HEK293 (cell line): Measurements from ENCODE around the gene ANGPTL2.

Source experiments
- CTCF ChIA-PET: fragments of 350-600 bp; formaldehyde crosslinking; extraction: SDS; loops from one replicate; lab custom pipeline; 2021; ENCODE audit warnings: antibody characterized with exemption; lab: Yijun Ruan, JAX
- POLR2A ChIA-PET: fragments of 300-600 bp; formaldehyde crosslinking; extraction: SDS; loops from one replicate; lab custom pipeline; 2020; ENCODE audit warnings: antibody characterized with exemption, inconsistent platforms; lab: Yijun Ruan, JAX
- H3K27ac ChIP-seq: fragments of 200-500 bp; sonication (Bioruptor generic); 2 replicates; pipeline ENCODE4 v1.5.1; 2014; ENCODE audit warnings: low read depth, low read length, control low read depth, inconsistent platforms; ENCODE audit errors: extremely low read depth
- H3K36me3 ChIP-seq, 2 experiments: fragments of 200-500 bp in 1 of 2; sonication (Bioruptor generic) in 1 of 2; 1 replicate in 1 of 2; 2 replicates in 1 of 2; pipeline ENCODE4 v1.5.1; 2014 to 2017; ENCODE audit warnings: inconsistent platforms in 2 of 2, low read length in 2 of 2; ENCODE audit not compliant: control insufficient read depth in 2 of 2, insufficient read depth in 1 of 2
- H3K4me1 ChIP-seq: fragments of 200-500 bp; sonication (Bioruptor generic); 2 replicates; pipeline ENCODE4 v1.5.1; 2014; ENCODE audit warnings: mild to moderate bottlenecking, low read length, inconsistent platforms; ENCODE audit not compliant: control insufficient read depth, insufficient read depth
- H3K4me3 ChIP-seq: 2 replicates; pipeline ENCODE4 v1.5.1; 2011; ENCODE audit warnings: low read depth, mild to moderate bottlenecking, control low read depth, low read length, moderate library complexity
- H3K9me3 ChIP-seq: fragments of 200-500 bp; sonication (Bioruptor generic); 2 replicates; pipeline ENCODE4 v1.5.1; 2014; ENCODE audit warnings: low read depth, low read length, inconsistent platforms; ENCODE audit not compliant: control insufficient read depth, insufficient read depth
- BCL11A ChIP-seq: fragments of 450-650 bp; formaldehyde crosslinking; IDR thresholded peaks from 2 replicates; pipeline ENCODE4 v1.5.1; 2016; ENCODE audit warnings: low read depth, missing biosample characterization, missing genetic modification characterization
- BCL11B ChIP-seq: fragments of 450-650 bp; formaldehyde crosslinking; IDR thresholded peaks from 2 replicates; pipeline ENCODE4 v1.5.1; 2016; ENCODE audit warnings: low read depth, missing biosample characterization, missing genetic modification characterization
- HOXC10 ChIP-seq: sonication (generic); formaldehyde crosslinking; IDR thresholded peaks from 2 replicates; pipeline ENCODE4 v1.8.1; 2023; ENCODE audit warnings: mild to moderate bottlenecking, missing genetic modification reagents
- KLF10 ChIP-seq: fragments of 450-650 bp; IDR thresholded peaks from 2 replicates; pipeline ENCODE4 v1.5.1; 2018; ENCODE audit warnings: missing biosample characterization, mild to moderate bottlenecking, missing genetic modification characterization
- KLF7 ChIP-seq: fragments of 450-650 bp; formaldehyde crosslinking; IDR thresholded peaks from 2 replicates; pipeline ENCODE4 v1.5.1; 2016; ENCODE audit warnings: missing biosample characterization, missing genetic modification characterization, borderline replicate concordance
- SP3 ChIP-seq: fragments of 450-650 bp; formaldehyde crosslinking; IDR thresholded peaks from 2 replicates; pipeline ENCODE4 v1.5.1; 2016; ENCODE audit warnings: missing biosample characterization, missing genetic modification characterization
- WT1 ChIP-seq: fragments of 450-650 bp; formaldehyde crosslinking; IDR thresholded peaks from 2 replicates; pipeline ENCODE4 v1.5.1; 2016; ENCODE audit warnings: missing biosample characterization, missing genetic modification characterization
- ZFP3 ChIP-seq: fragments of 450-650 bp; formaldehyde crosslinking; IDR thresholded peaks from 2 replicates; pipeline ENCODE4 v1.5.1; 2016; ENCODE audit warnings: low read depth, missing biosample characterization, missing genetic modification characterization
- ZNF202 ChIP-seq: fragments of 450-650 bp; formaldehyde crosslinking; IDR thresholded peaks from 2 replicates; pipeline ENCODE4 v1.5.1; 2016; ENCODE audit warnings: missing biosample characterization, missing genetic modification characterization, borderline replicate concordance
- ZNF292 ChIP-seq: fragments of 450-650 bp; formaldehyde crosslinking; IDR thresholded peaks from 2 replicates; pipeline ENCODE4 v1.5.1; 2016; ENCODE audit warnings: low read depth, missing biosample characterization, missing genetic modification characterization, borderline replicate concordance
- ZNF48 ChIP-seq: fragments of 450-650 bp; formaldehyde crosslinking; IDR thresholded peaks from 2 replicates; pipeline ENCODE4 v1.5.1; 2016; ENCODE audit warnings: missing biosample characterization, missing genetic modification characterization
- ZNF529 ChIP-seq: fragments of 450-650 bp; formaldehyde crosslinking; IDR thresholded peaks from 2 replicates; pipeline ENCODE4 v1.5.1; 2017; ENCODE audit warnings: missing genetic modification characterization, missing biosample characterization; ENCODE audit not compliant: insufficient replicate concordance
- ZNF624 ChIP-seq: fragments of 450-650 bp; formaldehyde crosslinking; IDR thresholded peaks from 2 replicates; pipeline ENCODE4 v1.5.1; 2017; ENCODE audit warnings: missing biosample characterization, missing genetic modification characterization
- ZNF629 ChIP-seq: fragments of 450-650 bp; formaldehyde crosslinking; IDR thresholded peaks from 2 replicates; pipeline ENCODE4 v1.5.1; 2017; ENCODE audit warnings: missing biosample characterization, missing genetic modification characterization
- ZNF677 ChIP-seq: fragments of 450-650 bp; IDR thresholded peaks from 2 replicates; pipeline ENCODE4 v1.5.0; 2018; ENCODE audit warnings: missing biosample characterization, mild to moderate bottlenecking, missing genetic modification characterization, moderate library complexity
- TF ChIP-seq, protein P1 (sequence below): fragments of 450-650 bp; formaldehyde crosslinking; IDR thresholded peaks from 2 replicates; pipeline ENCODE4 v1.5.1; 2017; ENCODE audit warnings: missing biosample characterization, mild to moderate bottlenecking, missing genetic modification characterization, moderate library complexity
- TF ChIP-seq, protein P2 (sequence below): fragments of 450-650 bp; formaldehyde crosslinking; IDR thresholded peaks from 2 replicates; pipeline ENCODE4 v1.5.1; 2017; ENCODE audit warnings: missing biosample characterization, missing genetic modification characterization

The ANGPTL2 gene

DNA sequence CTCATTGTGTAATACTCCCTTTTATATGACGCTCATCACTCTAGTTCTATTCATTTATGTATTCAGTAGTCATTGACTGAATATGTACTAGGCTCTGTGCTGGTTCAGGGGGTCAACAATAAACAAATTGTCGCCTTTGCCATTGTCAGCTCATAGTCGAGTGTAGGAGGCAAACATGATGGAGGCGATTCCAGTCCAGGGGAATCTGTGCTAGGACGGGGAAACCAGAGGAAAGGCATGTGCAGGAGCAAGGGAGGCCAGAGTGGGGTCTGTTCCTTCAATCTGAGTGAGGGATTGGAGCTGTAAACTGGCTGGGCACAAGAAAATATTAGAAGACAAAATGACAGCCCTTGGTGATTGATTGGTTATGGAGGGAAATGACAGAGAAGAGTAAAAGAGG is 83.9 kb downstream of the ANGPTL2 start:
- no peak overlapping the region for H3K4me3 ChIP-seq
- H3K9me3 ChIP-seq = no peaks in the 10 kb centered on the region
- no peaks in the 10 kb centered on the region for H3K36me3 ChIP-seq
- TF ChIP-seq, protein P1, sequence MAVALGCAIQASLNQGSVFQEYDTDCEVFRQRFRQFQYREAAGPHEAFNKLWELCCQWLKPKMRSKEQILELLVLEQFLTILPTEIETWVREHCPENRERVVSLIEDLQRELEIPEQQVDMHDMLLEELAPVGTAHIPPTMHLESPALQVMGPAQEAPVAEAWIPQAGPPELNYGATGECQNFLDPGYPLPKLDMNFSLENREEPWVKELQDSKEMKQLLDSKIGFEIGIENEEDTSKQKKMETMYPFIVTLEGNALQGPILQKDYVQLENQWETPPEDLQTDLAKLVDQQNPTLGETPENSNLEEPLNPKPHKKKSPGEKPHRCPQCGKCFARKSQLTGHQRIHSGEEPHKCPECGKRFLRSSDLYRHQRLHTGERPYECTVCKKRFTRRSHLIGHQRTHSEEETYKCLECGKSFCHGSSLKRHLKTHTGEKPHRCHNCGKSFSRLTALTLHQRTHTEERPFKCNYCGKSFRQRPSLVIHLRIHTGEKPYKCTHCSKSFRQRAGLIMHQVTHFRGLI = no peak
- TF ChIP-seq WT1 (tag by site-specific recombination) (no peak), KLF10 (no peak), ZNF624 (tag by site-specific recombination) (no peak), KLF7 (tag by site-specific recombination) (no peak), SP3 (no peak), ZFP3 (no peak), ZNF48 (tag by site-specific recombination) (no peak), ZNF529 (no peak), ZNF629 (tag by site-specific recombination) (no peak), ZNF677 (tag by site-specific recombination) (no peak), BCL11A (tag by site-specific recombination) (no peak), ZNF202 (tag by site-specific recombination) (no peak), ZNF292 (tag by site-specific recombination) (no peak), BCL11B (tag by site-specific recombination) (no peak), HOXC10 (CRISPR knock-in tag) (no peak)
- TF ChIP-seq, protein P2, sequence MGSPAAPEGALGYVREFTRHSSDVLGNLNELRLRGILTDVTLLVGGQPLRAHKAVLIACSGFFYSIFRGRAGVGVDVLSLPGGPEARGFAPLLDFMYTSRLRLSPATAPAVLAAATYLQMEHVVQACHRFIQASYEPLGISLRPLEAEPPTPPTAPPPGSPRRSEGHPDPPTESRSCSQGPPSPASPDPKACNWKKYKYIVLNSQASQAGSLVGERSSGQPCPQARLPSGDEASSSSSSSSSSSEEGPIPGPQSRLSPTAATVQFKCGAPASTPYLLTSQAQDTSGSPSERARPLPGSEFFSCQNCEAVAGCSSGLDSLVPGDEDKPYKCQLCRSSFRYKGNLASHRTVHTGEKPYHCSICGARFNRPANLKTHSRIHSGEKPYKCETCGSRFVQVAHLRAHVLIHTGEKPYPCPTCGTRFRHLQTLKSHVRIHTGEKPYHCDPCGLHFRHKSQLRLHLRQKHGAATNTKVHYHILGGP (tag by site-specific recombination) = no peak
- POLR2A ChIA-PET = no interaction called here
- CTCF ChIA-PET = no interaction called here
- H3K27ac ChIP-seq = no peak overlapping the region
- no peaks in the 10 kb centered on the region for H3K4me1 ChIP-seq
